SH-SY5Y (cell line): ENCODE data around the gene ZNF135.

Experiments used
- GATA2 ChIP-seq: IDR thresholded peaks from 2 replicates; pipeline ENCODE4 v1.6.1; 2011; ENCODE audit warnings: mild to moderate bottlenecking, low read depth, low read length
- GATA3 ChIP-seq: IDR thresholded peaks from 2 replicates; pipeline ENCODE4 v1.6.1; 2011; ENCODE audit warnings: low read depth, mild to moderate bottlenecking, low read length, moderate library complexity

- TF ChIP-seq GATA2 (no peak), GATA3 (no peak)
These were observed 1.1 kb downstream of the ZNF135 start for GRCh38 chr19:58060231-58060630.
